Natural killer cell treated with Interleukin-12 subunit alpha and Interleukin-12 subunit beta and Interleukin-15 and Interleukin-18, amount 100 ng/mL, for 72 hours (primary cell): ENCODE data around the gene WDR37. TPM values are rescaled to one million over a fixed set of nuclear protein-coding genes. Genes with fewer than 3 reads are reported as not detected.
"Not testable (repeated sequence)": the region's sequence is repeated elsewhere in the genome, so short reads cannot be mapped to it uniquely, and the experiment has no call there.

Experiments used
- ATAC-seq, 2 donors: fragments of 150-1000 bp; cut with Tn5 transposase in 1 of 2; sonication (Bioruptor Pico), chemical (Tn5 transposase) in 1 of 2; 2 replicates each; pipeline ENCODE4 v1.10.0; 2021
- DNase-seq: peaks from one replicate; pipeline ENCODE4 v3.0.0; 2022; ENCODE audit warnings: low spot score
- H3K27ac Mint-ChIP-seq, 2 donors: 1 replicate in 1 of 2; 2 replicates in 1 of 2; pipeline ENCODE4 v1.8.0; 2022; ENCODE audit warnings: mixed read lengths in 2 of 2, mild to moderate bottlenecking in 1 of 2, moderate library complexity in 1 of 2
- H3K27me3 Mint-ChIP-seq, 2 donors: 1 replicate in 1 of 2; 2 replicates in 1 of 2; pipeline ENCODE4 v1.8.0; 2022; ENCODE audit warnings: mixed read lengths in 2 of 2
- H3K36me3 Mint-ChIP-seq: one replicate; pipeline ENCODE4 v1.8.0; 2022; ENCODE audit warnings: mixed read lengths
- H3K4me1 Mint-ChIP-seq, 2 donors: 1 replicate in 1 of 2; 2 replicates in 1 of 2; pipeline ENCODE4 v1.8.0; 2022; ENCODE audit warnings: low read depth in 2 of 2, mixed read lengths in 2 of 2, mild to moderate bottlenecking in 1 of 2
- H3K4me3 Mint-ChIP-seq: one replicate; pipeline ENCODE4 v1.8.0; 2022; ENCODE audit warnings: mixed read lengths
- H3K9me3 Mint-ChIP-seq: 2 replicates; pipeline ENCODE4 v1.8.0; 2022; ENCODE audit warnings: mixed read lengths
- total RNA-seq, 2 donors: library from RNA; stranded (reverse); gene quantifications; one replicate each; pipeline ENCODE4 v1.2.3, GENCODE V29; 2022

Gene WDR37, protein sequence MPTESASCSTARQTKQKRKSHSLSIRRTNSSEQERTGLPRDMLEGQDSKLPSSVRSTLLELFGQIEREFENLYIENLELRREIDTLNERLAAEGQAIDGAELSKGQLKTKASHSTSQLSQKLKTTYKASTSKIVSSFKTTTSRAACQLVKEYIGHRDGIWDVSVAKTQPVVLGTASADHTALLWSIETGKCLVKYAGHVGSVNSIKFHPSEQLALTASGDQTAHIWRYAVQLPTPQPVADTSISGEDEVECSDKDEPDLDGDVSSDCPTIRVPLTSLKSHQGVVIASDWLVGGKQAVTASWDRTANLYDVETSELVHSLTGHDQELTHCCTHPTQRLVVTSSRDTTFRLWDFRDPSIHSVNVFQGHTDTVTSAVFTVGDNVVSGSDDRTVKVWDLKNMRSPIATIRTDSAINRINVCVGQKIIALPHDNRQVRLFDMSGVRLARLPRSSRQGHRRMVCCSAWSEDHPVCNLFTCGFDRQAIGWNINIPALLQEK
- 10 to 100 TPM; 31.8 to 37.6 TPM for total RNA-seq

GRCh38 chr10:1056326-1057105 is at the start of gene WDR37:
TSS of gene WDR37 (plus strand) at chr10:1056385. CDS start at chr10:1072156, 15,771 bp downstream.
- peaks cover 64 to 78% of the 10 kb centered on the region in 2 donors for H3K4me1 Mint-ChIP-seq

GRCh38 chr10:1006573-1006972 is 49.6 kb upstream of the WDR37 start:
- no peak for ATAC-seq
- Mint-ChIP-seq H3K27ac (no peak overlapping the region), H3K36me3 (peaks cover 53% of the 10 kb centered on the region), H3K9me3 (peaks cover 4% of the 10 kb centered on the region), H3K4me3 (no peak overlapping the region), H3K27me3 (no peaks in the 10 kb centered on the region), H3K4me1 (peaks cover 20 to 34% of the 10 kb centered on the region in 2 donors)
- DNase-seq, result no peak

More at GRCh38 chr10:1056326-1057105, at the start of gene WDR37:
- Mint-ChIP-seq H3K27me3 (no peaks in the 10 kb centered on the region), H3K36me3 (peaks cover 14% of the 10 kb centered on the region), H3K27ac (peak within 1 kb of the TSS; percentile 98 to 100), H3K9me3 (no peaks in the 10 kb centered on the region), H3K4me3 (peak within 1 kb of the TSS; percentile 96)
- DNase-seq, result peak; percentile 94
- ATAC-seq, result peak; percentile 98

DNA sequence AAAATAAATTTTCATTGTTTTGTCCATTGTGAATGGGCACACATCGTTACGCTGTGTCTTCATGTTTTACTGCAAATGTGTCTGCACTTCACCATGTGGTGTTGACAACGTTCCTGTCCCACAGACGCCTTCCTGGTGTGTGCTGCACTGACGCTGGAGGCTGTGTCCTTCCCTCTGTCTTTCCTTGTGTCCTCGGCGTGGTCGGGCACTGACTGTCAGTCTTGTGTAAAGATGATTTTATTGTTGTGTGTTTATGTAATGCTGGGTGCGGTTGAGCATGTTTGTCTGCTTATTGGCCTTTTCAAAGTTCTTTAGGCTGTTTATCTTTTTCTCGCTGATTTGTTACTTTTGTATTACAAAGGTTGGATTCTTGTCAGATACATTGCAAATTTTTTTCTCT is 48.6 kb upstream of the WDR37 start:
- peaks cover 54% of the 10 kb centered on the region for H3K36me3 Mint-ChIP-seq
- no peak for DNase-seq
- peaks cover 16 to 40% of the 10 kb centered on the region in 2 donors for H3K4me1 Mint-ChIP-seq
- no peaks in the 10 kb centered on the region for H3K27me3 Mint-ChIP-seq
- H3K9me3 Mint-ChIP-seq, result no peaks in the 10 kb centered on the region
- no peak overlapping the region for H3K27ac Mint-ChIP-seq
- H3K4me3 Mint-ChIP-seq, result no peak overlapping the region
- no peak for ATAC-seq

DNA sequence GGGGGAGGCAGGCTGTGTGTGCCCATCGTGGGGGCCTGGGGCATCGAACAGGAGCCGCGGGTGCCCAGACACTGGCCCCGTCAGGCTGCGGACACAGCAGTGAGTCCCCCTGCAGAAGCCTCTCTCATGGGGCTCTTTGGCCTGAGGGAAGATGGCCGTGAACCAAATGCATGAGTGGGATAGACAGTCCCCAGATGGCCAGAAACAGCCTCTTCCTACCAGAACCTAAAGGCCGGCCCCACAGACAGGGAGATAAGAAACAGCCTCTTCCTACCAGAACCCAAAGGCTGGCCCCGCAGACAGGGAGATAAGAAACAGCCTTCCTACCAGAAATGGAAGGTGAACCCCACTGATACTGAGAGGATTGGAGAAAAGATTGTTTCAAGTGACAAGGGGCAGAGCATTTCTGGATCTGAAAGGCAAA is 47.1 kb upstream of the WDR37 start:
- H3K36me3 Mint-ChIP-seq, result peaks cover 45% of the 10 kb centered on the region
- no peak for DNase-seq
- peaks cover 13 to 40% of the 10 kb centered on the region in 2 donors for H3K4me1 Mint-ChIP-seq
- no peaks in the 10 kb centered on the region for H3K9me3 Mint-ChIP-seq
- H3K4me3 Mint-ChIP-seq, result peak overlapping the region; percentile 7
- peak overlapping the region; percentile 41 to 54 for H3K27ac Mint-ChIP-seq
- no peak for ATAC-seq
- H3K27me3 Mint-ChIP-seq, result no peaks in the 10 kb centered on the region

DNA sequence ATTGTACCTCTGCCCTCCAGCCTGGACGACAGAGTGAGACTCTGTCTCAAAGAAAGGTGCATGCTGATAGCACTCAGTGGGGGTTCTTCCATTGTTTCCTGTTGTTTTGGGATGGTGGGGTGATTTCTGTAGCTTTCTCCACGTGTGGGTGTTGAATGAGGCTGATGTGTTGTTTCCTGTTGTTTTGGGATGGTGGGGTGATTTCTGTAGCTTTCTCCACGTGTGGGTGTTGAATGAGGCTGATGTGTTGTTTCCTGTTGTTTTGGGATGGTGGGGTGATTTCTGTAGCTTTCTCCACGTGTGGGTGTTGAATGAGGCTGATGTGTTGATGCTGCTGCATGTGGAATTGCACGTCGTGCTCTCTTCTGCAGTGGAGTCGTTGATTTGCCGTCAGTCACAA is 46.2 kb upstream of the WDR37 start:
- peak in 1 of 2 donors; percentile 84 for ATAC-seq
- not testable (repeated sequence) for H3K9me3 Mint-ChIP-seq, DNase-seq, H3K27me3 Mint-ChIP-seq
- Mint-ChIP-seq H3K27ac (peak overlapping the region; percentile 41 to 54), H3K4me3 (peak overlapping the region; percentile 20), H3K36me3 (peaks cover 45% of the 10 kb centered on the region), H3K4me1 (peaks cover 13 to 40% of the 10 kb centered on the region in 2 donors)

GRCh38 chr10:1010703-1011102 is 45.5 kb upstream of the WDR37 start:
- DNase-seq, result no peak
- Mint-ChIP-seq H3K27ac (peak overlapping the region; percentile 13 to 54), H3K36me3 (peaks cover 39% of the 10 kb centered on the region), H3K9me3 (no peaks in the 10 kb centered on the region), H3K4me3 (no peak overlapping the region), H3K27me3 (no peaks in the 10 kb centered on the region), H3K4me1 (peaks cover 13 to 40% of the 10 kb centered on the region in 2 donors)
- peak in 1 of 2 donors; percentile 24 for ATAC-seq

- Mint-ChIP-seq H3K27me3 (no peaks in the 10 kb centered on the region), H3K36me3 (peaks cover 40% of the 10 kb centered on the region), H3K27ac (peak overlapping the region; percentile 13 to 53)
These were observed 44.5 kb upstream of the WDR37 start for GRCh38 chr10:1011696-1012095.

DNA sequence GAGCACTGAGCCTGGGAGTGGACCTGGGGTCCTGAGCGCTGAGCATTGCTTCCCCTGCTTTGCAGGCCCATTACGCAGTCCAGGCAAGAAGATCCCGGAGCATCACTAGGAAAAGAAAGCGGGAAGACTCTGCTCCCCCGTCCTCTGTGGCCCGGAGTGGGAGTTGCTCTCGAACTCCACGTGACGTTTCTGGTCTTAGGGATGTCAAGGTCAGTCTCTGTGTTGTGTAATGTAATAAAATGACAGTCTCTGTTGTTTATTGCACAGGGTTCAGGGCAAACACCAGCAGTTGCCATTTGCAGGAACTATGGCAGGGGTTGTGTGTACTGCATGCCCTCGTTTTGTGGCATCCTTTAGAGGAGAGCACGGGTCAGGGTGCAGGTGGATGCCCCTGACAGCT is 40.5 kb upstream of the WDR37 start:
- Mint-ChIP-seq H3K36me3 (peaks cover 42% of the 10 kb centered on the region), H3K27ac (no peak overlapping the region), H3K4me1 (peaks cover 7 to 13% of the 10 kb centered on the region in 2 donors), H3K4me3 (no peak overlapping the region), H3K9me3 (no peaks in the 10 kb centered on the region), H3K27me3 (no peaks in the 10 kb centered on the region)
- DNase-seq, result no peak
- ATAC-seq, result peak in 1 of 2 donors; percentile 30

More at GRCh38 chr10:1011696-1012095, 44.5 kb upstream of the WDR37 start:
- Mint-ChIP-seq H3K4me1 (peaks cover 13 to 40% of the 10 kb centered on the region in 2 donors), H3K4me3 (no peak overlapping the region), H3K9me3 (no peaks in the 10 kb centered on the region)
- peak in 1 of 2 donors; percentile 40 for ATAC-seq
- DNase-seq, result no peak

- Mint-ChIP-seq H3K4me1 (peaks cover 0 to 5% of the 10 kb centered on the region in 2 donors), H3K4me3 (no peak overlapping the region), H3K27ac (peak overlapping the region in 1 of 2 donors; percentile 28), H3K9me3 (no peaks in the 10 kb centered on the region), H3K36me3 (peaks cover 20% of the 10 kb centered on the region), H3K27me3 (no peaks in the 10 kb centered on the region)
- DNase-seq (no peak), ATAC-seq (no peak)
These were observed 36.8 kb upstream of the WDR37 start for GRCh38 chr10:1019362-1019761.

DNA sequence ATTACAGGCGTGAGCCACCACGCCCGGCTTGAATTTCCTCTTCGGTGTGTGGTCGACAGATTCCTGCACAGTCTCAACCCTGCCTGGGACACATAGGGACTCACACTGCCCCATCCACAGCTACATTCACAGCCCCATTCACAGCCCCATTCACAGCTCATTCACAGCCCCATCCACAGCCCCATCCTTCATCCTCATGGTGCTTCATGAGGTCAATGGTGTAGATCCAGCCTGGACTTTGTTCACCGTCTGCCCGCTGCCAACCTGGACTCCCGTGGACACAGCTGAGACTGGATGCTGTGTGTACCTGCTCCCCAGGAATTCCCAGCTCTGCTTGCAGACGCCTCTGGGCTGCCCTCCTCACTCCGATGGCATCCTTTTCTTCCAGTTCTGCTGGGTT is 35.7 kb upstream of the WDR37 start:
- H3K4me3 Mint-ChIP-seq, result no peak overlapping the region
- peaks cover 0 to 5% of the 10 kb centered on the region in 2 donors for H3K4me1 Mint-ChIP-seq
- peak in 1 of 2 donors; percentile 53 for ATAC-seq
- H3K27me3 Mint-ChIP-seq, result no peaks in the 10 kb centered on the region
- H3K36me3 Mint-ChIP-seq, result peaks cover 20% of the 10 kb centered on the region
- no peaks in the 10 kb centered on the region for H3K9me3 Mint-ChIP-seq
- DNase-seq, result no peak
- H3K27ac Mint-ChIP-seq, result no peak overlapping the region

DNA sequence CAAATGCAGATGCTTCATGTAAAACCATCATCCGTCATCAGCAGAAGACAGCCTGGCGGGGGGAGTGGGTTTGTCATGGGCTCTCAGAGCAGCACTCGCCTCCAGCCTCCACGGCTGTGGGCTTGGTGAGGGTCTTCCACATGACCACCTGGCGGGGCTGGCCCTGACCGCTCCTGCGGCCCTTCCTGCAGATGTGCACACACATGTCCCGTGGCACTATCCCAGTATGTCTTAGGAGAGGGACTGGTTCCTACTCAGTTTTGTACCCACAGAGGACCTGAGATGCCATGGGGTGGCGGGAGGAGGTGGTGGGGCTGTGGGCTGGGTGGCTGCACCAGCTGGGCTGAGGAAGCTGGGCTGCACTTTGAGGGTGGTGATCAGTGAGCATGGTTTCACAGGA is 35.2 kb upstream of the WDR37 start:
- ATAC-seq (peak in 1 of 2 donors; percentile 56), DNase-seq (no peak)
- Mint-ChIP-seq H3K27ac (no peak overlapping the region), H3K36me3 (peaks cover 20% of the 10 kb centered on the region), H3K4me3 (no peak overlapping the region), H3K9me3 (no peaks in the 10 kb centered on the region), H3K4me1 (peaks cover 0 to 5% of the 10 kb centered on the region in 2 donors), H3K27me3 (no peaks in the 10 kb centered on the region)

GRCh38 chr10:1022413-1022812 is 33.8 kb upstream of the WDR37 start:
- H3K36me3 Mint-ChIP-seq, result peaks cover 10% of the 10 kb centered on the region

GRCh38 chr10:1024103-1024502 is 32.1 kb upstream of the WDR37 start:
- H3K4me1 Mint-ChIP-seq, result peaks cover 0 to 4% of the 10 kb centered on the region in 2 donors
- no peak overlapping the region for H3K27ac Mint-ChIP-seq
- ATAC-seq, result no peak
- no peak overlapping the region for H3K4me3 Mint-ChIP-seq
- H3K36me3 Mint-ChIP-seq, result peaks cover 3% of the 10 kb centered on the region
- H3K27me3 Mint-ChIP-seq, result no peaks in the 10 kb centered on the region
- H3K9me3 Mint-ChIP-seq, result no peaks in the 10 kb centered on the region
- DNase-seq, result no peak

More at GRCh38 chr10:1022413-1022812, 33.8 kb upstream of the WDR37 start:
- no peak for ATAC-seq
- H3K4me3 Mint-ChIP-seq, result no peak overlapping the region
- peak overlapping the region in 1 of 2 donors; percentile 32 for H3K27ac Mint-ChIP-seq
- no peaks in the 10 kb centered on the region for H3K9me3 Mint-ChIP-seq
- H3K4me1 Mint-ChIP-seq, result peaks cover 0 to 5% of the 10 kb centered on the region in 2 donors
- H3K27me3 Mint-ChIP-seq, result no peaks in the 10 kb centered on the region
- no peak for DNase-seq
